Measurements from ENCODE around the gene ATP5F1E. TPM values are rescaled to one million over a fixed set of nuclear protein-coding genes. Genes with fewer than 3 reads are reported as not detected.

The ATP5F1E gene
- total and polyA plus RNA-seq, 12 donors = 13.3 to 131 (median 55.3) TPM

GRCh38 chr20:59032713-59033059 lies 551 bp upstream of the ATP5F1E start:
- intact Hi-C loops (cut with DNase I) = loop anchor here in 1 of 2 donors (10.0 kb wide), 1 partner anchor 48 kb away; the partner anchor contains the start of gene NELFCD
- peaks cover 0 to 63% of the 10 kb centered on the region in 2 donors for H3K36me3 ChIP-seq (replicated peaks in 1 of 2)

GRCh38 chr20:59031564-59032022 lies 542 bp downstream of the ATP5F1E start:
- WGBS, 4 donors = 16 to 30% (median 20%) methylated on average over 8 to 13 of the region's 13 CpGs
- H3K4me3 ChIP-seq = peak overlapping the region in 3 of 4 donors; percentile 19 to 83 (median 60)
- TF ChIP-seq, protein P1, sequence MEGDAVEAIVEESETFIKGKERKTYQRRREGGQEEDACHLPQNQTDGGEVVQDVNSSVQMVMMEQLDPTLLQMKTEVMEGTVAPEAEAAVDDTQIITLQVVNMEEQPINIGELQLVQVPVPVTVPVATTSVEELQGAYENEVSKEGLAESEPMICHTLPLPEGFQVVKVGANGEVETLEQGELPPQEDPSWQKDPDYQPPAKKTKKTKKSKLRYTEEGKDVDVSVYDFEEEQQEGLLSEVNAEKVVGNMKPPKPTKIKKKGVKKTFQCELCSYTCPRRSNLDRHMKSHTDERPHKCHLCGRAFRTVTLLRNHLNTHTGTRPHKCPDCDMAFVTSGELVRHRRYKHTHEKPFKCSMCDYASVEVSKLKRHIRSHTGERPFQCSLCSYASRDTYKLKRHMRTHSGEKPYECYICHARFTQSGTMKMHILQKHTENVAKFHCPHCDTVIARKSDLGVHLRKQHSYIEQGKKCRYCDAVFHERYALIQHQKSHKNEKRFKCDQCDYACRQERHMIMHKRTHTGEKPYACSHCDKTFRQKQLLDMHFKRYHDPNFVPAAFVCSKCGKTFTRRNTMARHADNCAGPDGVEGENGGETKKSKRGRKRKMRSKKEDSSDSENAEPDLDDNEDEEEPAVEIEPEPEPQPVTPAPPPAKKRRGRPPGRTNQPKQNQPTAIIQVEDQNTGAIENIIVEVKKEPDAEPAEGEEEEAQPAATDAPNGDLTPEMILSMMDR (IDR thresholded peaks at IDR 0.05) = no peak
- no peak for TF ChIP-seq POLR2A (IDR thresholded peaks at IDR 0.05)
- intact Hi-C loops (cut with DNase I) = loop anchor here in 1 of 2 donors (10.0 kb wide), 1 partner anchor 47 kb away; the partner anchor contains the start of gene NELFCD
- H3K27me3 ChIP-seq = no peaks in the 10 kb centered on the region
- H3K4me1 ChIP-seq (replicated peaks in 1 of 2) = peaks cover 22 to 47% of the 10 kb centered on the region in 2 donors
- H3K36me3 ChIP-seq (replicated peaks in 1 of 2) = peaks cover 0 to 53% of the 10 kb centered on the region in 2 donors
- peak overlapping the region; percentile 43 to 96 (median 85) for H3K27ac ChIP-seq
- DNase-seq = peak in 1 of 7 donors; percentile 50
- no peaks in the 10 kb centered on the region for H3K9me3 ChIP-seq (replicated peaks in 1 of 3)

More at GRCh38 chr20:59032713-59033059, 551 bp upstream of the ATP5F1E start:
- peak overlapping the region in 4 of 5 donors; percentile 78 to 96 (median 86) for H3K27ac ChIP-seq
- 1 to 3% (median 2%) methylated on average over 10 to 13 of the region's 13 CpGs for WGBS, 4 donors
- H3K4me1 ChIP-seq (replicated peaks in 1 of 2) = peaks cover 22 to 44% of the 10 kb centered on the region in 2 donors
- no peaks in the 10 kb centered on the region for H3K9me3 ChIP-seq (replicated peaks in 1 of 3)
- DNase-seq = peak in 2 of 7 donors; percentile 31 to 39
- TF ChIP-seq POLR2A (IDR thresholded peaks at IDR 0.05) = no peak
- TF ChIP-seq, protein P1 (IDR thresholded peaks at IDR 0.05) = peak in 4 of 6 experiments; percentile 9 to 57 (median 44)
- H3K4me3 ChIP-seq = peak overlapping the region in 3 of 4 donors; percentile 34 to 83 (median 60)
- no peaks in the 10 kb centered on the region for H3K27me3 ChIP-seq

GRCh38 chr20:59030911-59031563 lies 1.1 kb downstream of the ATP5F1E start:
- H3K27me3 ChIP-seq = no peaks in the 10 kb centered on the region
- H3K4me3 ChIP-seq = peak overlapping the region in 3 of 4 donors; percentile 19 to 83 (median 60)
- no peaks in the 10 kb centered on the region for H3K9me3 ChIP-seq (replicated peaks in 1 of 3)
- intact Hi-C loops (cut with DNase I) = loop anchor here in 1 of 2 donors (10.0 kb wide), 1 partner anchor 46 kb away; the partner anchor contains the start of gene NELFCD
- H3K27ac ChIP-seq = peak overlapping the region in 1 of 5 donors; percentile 87
- DNase-seq = no peak
- TF ChIP-seq, protein P1 (IDR thresholded peaks at IDR 0.05) = no peak
- no peak for TF ChIP-seq POLR2A (IDR thresholded peaks at IDR 0.05)
- H3K36me3 ChIP-seq (replicated peaks in 1 of 2) = peaks cover 0 to 48% of the 10 kb centered on the region in 2 donors
- peaks cover 22 to 47% of the 10 kb centered on the region in 2 donors for H3K4me1 ChIP-seq (replicated peaks in 1 of 2)
- 65 to 76% (median 72%) methylated on average over 7 of the region's 7 CpGs for WGBS, 4 donors

DNA sequence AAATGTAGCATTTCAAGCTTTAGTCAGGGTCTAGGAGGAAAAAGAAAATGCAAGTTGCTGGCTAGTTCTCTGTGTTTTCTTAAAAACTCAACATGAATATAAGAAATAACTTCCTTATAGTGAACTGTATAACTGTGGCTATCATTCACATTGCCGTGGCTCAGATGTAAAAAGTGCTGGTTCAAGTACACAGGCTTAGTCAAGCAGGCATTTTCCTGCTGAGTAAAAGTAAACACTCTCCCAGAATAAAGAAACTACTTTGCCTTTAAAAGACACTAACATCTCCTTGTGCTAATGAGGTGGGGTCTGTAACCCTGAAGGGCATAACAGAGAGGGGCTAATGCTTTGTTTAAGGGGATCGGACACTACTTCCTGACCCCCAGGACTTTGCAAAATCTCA lies 3.3 kb downstream of the ATP5F1E start:
- intact Hi-C loops (cut with DNase I) = loop anchor here in 1 of 2 donors (10.0 kb wide), 1 partner anchor 124 kb away; no protein-coding TSS in a partner anchor
- WGBS, 4 donors = 36 to 52% (median 47%) methylated on average over 2 of the region's 2 CpGs
- H3K4me1 ChIP-seq (replicated peaks in 1 of 2) = peaks cover 22 to 57% of the 10 kb centered on the region in 2 donors
- no peak for TF ChIP-seq POLR2A (IDR thresholded peaks at IDR 0.05)
- no peak for DNase-seq
- no peaks in the 10 kb centered on the region for H3K9me3 ChIP-seq (replicated peaks in 1 of 3)
- no peaks in the 10 kb centered on the region for H3K27me3 ChIP-seq
- H3K36me3 ChIP-seq (replicated peaks in 1 of 2) = peaks cover 0 to 39% of the 10 kb centered on the region in 2 donors
- peak overlapping the region in 1 of 5 donors; percentile 27 for H3K27ac ChIP-seq
- H3K4me3 ChIP-seq = no peak overlapping the region

Measured in adrenal gland (tissue), 12 donors.